ENCODE measurements around the gene LCTL. TPM values are rescaled to one million over a fixed set of nuclear protein-coding genes. Genes with fewer than 3 reads are reported as not detected.

LCTL gene
- polyA plus RNA-seq, 1 donor from 2014 or later, result not detected

- H3K4me2 ChIP-seq (ENCODE audit: low read length), result no peak overlapping the region
- H3K4me3 ChIP-seq (ENCODE audit: low read length), result no peak overlapping the region
- no peaks in the 10 kb centered on the region for H3F3A ChIP-seq (ENCODE audit: insufficient read depth, low read length, poor library complexity, severe bottlenecking)
- TF ChIP-seq CTCF (IDR thresholded peaks at IDR 0.05; ENCODE audit: poor library complexity, severe bottlenecking) (no peak), TAF1 (IDR thresholded peaks at IDR 0.05; ENCODE audit: low read depth) (no peak), MXI1 (conservative IDR thresholded peaks at IDR 0.05; ENCODE audit: poor library complexity, severe bottlenecking) (no peak), EP300 (conservative IDR thresholded peaks at IDR 0.05; ENCODE audit: poor library complexity, severe bottlenecking) (no peak), EZH2 (IDR thresholded peaks at IDR 0.05; ENCODE audit: borderline replicate concordance, insufficient read depth, low read length, poor library complexity, severe bottlenecking) (no peak), RAD21 (conservative IDR thresholded peaks at IDR 0.05) (no peak), SMC3 (conservative IDR thresholded peaks at IDR 0.05; ENCODE audit: poor library complexity) (no peak), REST (IDR thresholded peaks at IDR 0.05; ENCODE audit: borderline replicate concordance) (no peak), POLR2AphosphoS5 (IDR thresholded peaks at IDR 0.05) (no peak)
- no peak overlapping the region for H3K9ac ChIP-seq (ENCODE audit: low read length)
- H3K79me2 ChIP-seq (replicated peaks; ENCODE audit: insufficient read depth, low read length), result no peaks in the 10 kb centered on the region
- no peak overlapping the region for H2AFZ ChIP-seq (ENCODE audit: low read depth, low read length)
- no peaks in the 10 kb centered on the region for H3K9me3 ChIP-seq (ENCODE audit: low read length)
- no peaks in the 10 kb centered on the region for H3K36me3 ChIP-seq (ENCODE audit: insufficient read depth, low read length)
- no peaks in the 10 kb centered on the region for H3K27me3 ChIP-seq (ENCODE audit: insufficient read depth, low read depth, low read length)
- no peaks in the 10 kb centered on the region for H4K20me1 ChIP-seq (ENCODE audit: insufficient read depth)
- no peak overlapping the region for H3K27ac ChIP-seq (ENCODE audit: low read length)
- no peaks in the 10 kb centered on the region for H3K9me2 ChIP-seq (ENCODE audit: insufficient read depth, low read length)
Measured at GRCh38 chr15:66600240-66600627, 34.4 kb upstream of the LCTL start.

GRCh38 chr15:66599536-66600239 is 33.9 kb upstream of the LCTL start:
- no peaks in the 10 kb centered on the region for H3K9me3 ChIP-seq (ENCODE audit: low read length)
- no peaks in the 10 kb centered on the region for H3F3A ChIP-seq (ENCODE audit: insufficient read depth, low read length, poor library complexity, severe bottlenecking)
- no peaks in the 10 kb centered on the region for H3K9me2 ChIP-seq (ENCODE audit: insufficient read depth, low read length)
- no peak overlapping the region for H3K4me2 ChIP-seq (ENCODE audit: low read length)
- H3K9ac ChIP-seq (ENCODE audit: low read length), result no peak overlapping the region
- H3K36me3 ChIP-seq (ENCODE audit: insufficient read depth, low read length), result no peaks in the 10 kb centered on the region
- no peak for TF ChIP-seq EZH2 (IDR thresholded peaks at IDR 0.05; ENCODE audit: borderline replicate concordance, insufficient read depth, low read length, poor library complexity, severe bottlenecking)
- TF ChIP-seq SMC3 (conservative IDR thresholded peaks at IDR 0.05; ENCODE audit: poor library complexity), result no peak
- TF ChIP-seq REST (IDR thresholded peaks at IDR 0.05; ENCODE audit: borderline replicate concordance), result no peak
- TF ChIP-seq EP300 (conservative IDR thresholded peaks at IDR 0.05; ENCODE audit: poor library complexity, severe bottlenecking), result no peak
- TF ChIP-seq CTCF (IDR thresholded peaks at IDR 0.05; ENCODE audit: poor library complexity, severe bottlenecking), result no peak
- TF ChIP-seq TAF1 (IDR thresholded peaks at IDR 0.05; ENCODE audit: low read depth), result no peak
- no peak for TF ChIP-seq RAD21 (conservative IDR thresholded peaks at IDR 0.05)
- TF ChIP-seq MXI1 (conservative IDR thresholded peaks at IDR 0.05; ENCODE audit: poor library complexity, severe bottlenecking), result no peak
- no peak for TF ChIP-seq POLR2AphosphoS5 (IDR thresholded peaks at IDR 0.05)
- no peaks in the 10 kb centered on the region for H4K20me1 ChIP-seq (ENCODE audit: insufficient read depth)
- H3K79me2 ChIP-seq (replicated peaks; ENCODE audit: insufficient read depth, low read length), result no peaks in the 10 kb centered on the region
- H3K27ac ChIP-seq (ENCODE audit: low read length), result no peak overlapping the region
- no peaks in the 10 kb centered on the region for H3K27me3 ChIP-seq (ENCODE audit: insufficient read depth, low read depth, low read length)
- H3K4me3 ChIP-seq (ENCODE audit: low read length), result no peak overlapping the region
- no peak overlapping the region for H2AFZ ChIP-seq (ENCODE audit: low read depth, low read length)

All from neural cell (in vitro differentiated cells).